ENCODE results near the gene RTP2. TPM values are rescaled to one million over a fixed set of nuclear protein-coding genes. Genes with fewer than 3 reads are reported as not detected.

RTP2 gene
- total RNA-seq, 1 donor from 2014 or later = not detected

DNA sequence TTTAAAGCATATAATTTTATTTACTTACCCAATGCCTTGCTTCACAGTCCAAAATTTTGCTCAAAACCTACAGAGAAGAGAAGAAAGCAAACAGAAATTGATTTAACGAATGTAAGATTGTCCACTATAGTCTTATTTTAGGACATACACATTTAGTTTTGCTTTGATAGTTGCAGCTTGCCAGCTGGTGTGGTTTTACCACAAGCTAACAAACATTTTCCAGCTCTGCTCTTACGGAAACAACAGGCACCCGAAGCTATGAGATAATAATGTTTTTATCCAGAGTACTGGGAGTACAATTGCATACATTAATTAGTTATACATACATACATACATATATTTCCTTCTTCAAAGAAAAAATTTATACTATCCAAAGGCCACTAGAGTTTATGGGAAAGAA, 32.5 kb upstream of the RTP2 start:
- H3K4me1 Mint-ChIP-seq (ENCODE audit: low read depth) = peaks cover 42% of the 10 kb centered on the region
- no peaks in the 10 kb centered on the region for H3K9me3 Mint-ChIP-seq (ENCODE audit: low read depth)
- H3K27ac Mint-ChIP-seq (ENCODE audit: unreplicated experiment) = peak overlapping the region; percentile 15
- H3K4me3 Mint-ChIP-seq (ENCODE audit: unreplicated experiment) = no peak overlapping the region
- DNase-seq (ENCODE audit: low spot score) = no peak
- H3K27me3 Mint-ChIP-seq (ENCODE audit: low read depth) = no peaks in the 10 kb centered on the region
- TF ChIP-seq, protein P1, sequence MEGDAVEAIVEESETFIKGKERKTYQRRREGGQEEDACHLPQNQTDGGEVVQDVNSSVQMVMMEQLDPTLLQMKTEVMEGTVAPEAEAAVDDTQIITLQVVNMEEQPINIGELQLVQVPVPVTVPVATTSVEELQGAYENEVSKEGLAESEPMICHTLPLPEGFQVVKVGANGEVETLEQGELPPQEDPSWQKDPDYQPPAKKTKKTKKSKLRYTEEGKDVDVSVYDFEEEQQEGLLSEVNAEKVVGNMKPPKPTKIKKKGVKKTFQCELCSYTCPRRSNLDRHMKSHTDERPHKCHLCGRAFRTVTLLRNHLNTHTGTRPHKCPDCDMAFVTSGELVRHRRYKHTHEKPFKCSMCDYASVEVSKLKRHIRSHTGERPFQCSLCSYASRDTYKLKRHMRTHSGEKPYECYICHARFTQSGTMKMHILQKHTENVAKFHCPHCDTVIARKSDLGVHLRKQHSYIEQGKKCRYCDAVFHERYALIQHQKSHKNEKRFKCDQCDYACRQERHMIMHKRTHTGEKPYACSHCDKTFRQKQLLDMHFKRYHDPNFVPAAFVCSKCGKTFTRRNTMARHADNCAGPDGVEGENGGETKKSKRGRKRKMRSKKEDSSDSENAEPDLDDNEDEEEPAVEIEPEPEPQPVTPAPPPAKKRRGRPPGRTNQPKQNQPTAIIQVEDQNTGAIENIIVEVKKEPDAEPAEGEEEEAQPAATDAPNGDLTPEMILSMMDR (IDR thresholded peaks at IDR 0.05) = no peak
- peaks cover 28% of the 10 kb centered on the region for H3K36me3 Mint-ChIP-seq (ENCODE audit: low read depth)

DNA sequence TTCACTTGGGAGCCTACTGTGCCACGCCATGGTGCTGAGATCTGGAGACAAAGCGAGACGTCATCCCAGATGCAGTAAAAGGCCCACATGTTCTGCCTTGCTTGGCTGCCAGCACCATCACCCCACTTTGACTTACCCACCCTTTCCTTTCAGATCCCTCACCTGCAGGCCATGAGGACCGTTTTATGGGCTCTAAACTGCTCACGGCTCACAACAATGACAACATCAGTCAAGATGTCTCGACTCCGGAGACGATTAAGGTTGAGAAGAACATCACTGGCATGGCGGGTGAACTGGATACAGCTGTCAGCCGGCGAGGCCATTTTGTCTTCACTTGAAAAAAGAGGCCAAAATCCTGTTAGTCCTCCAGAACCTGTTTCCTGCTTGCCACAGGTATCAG, 31.0 kb upstream of the RTP2 start:
- no peaks in the 10 kb centered on the region for H3K9me3 Mint-ChIP-seq (ENCODE audit: low read depth)
- no peak overlapping the region for H3K4me3 Mint-ChIP-seq (ENCODE audit: unreplicated experiment)
- TF ChIP-seq, protein P1 (IDR thresholded peaks at IDR 0.05) = no peak
- no peaks in the 10 kb centered on the region for H3K27me3 Mint-ChIP-seq (ENCODE audit: low read depth)
- H3K36me3 Mint-ChIP-seq (ENCODE audit: low read depth) = peaks cover 42% of the 10 kb centered on the region
- H3K27ac Mint-ChIP-seq (ENCODE audit: unreplicated experiment) = no peak overlapping the region
- DNase-seq (ENCODE audit: low spot score) = no peak
- peaks cover 32% of the 10 kb centered on the region for H3K4me1 Mint-ChIP-seq (ENCODE audit: low read depth)

DNA sequence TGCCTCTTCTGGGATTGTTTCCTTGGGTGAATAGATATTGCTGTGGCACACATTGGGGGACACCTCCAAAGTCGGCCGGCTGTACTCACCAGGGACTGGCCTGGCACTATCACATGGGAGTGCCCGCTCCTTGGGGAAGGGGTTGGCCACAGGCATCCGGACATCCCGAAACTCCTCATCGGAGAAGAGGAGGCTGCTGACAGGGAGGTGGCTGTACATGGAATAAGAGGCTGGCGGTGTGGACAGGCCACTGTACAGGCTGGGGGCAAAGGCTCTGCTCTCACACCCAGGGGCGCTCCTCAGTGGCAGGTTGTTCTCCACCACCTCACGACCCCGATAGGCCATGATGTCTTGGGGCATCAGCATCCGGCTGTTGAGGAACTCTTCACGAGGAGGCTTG, 27.2 kb upstream of the RTP2 start:
- H3K4me1 Mint-ChIP-seq (ENCODE audit: low read depth) = peaks cover 1% of the 10 kb centered on the region

DNA sequence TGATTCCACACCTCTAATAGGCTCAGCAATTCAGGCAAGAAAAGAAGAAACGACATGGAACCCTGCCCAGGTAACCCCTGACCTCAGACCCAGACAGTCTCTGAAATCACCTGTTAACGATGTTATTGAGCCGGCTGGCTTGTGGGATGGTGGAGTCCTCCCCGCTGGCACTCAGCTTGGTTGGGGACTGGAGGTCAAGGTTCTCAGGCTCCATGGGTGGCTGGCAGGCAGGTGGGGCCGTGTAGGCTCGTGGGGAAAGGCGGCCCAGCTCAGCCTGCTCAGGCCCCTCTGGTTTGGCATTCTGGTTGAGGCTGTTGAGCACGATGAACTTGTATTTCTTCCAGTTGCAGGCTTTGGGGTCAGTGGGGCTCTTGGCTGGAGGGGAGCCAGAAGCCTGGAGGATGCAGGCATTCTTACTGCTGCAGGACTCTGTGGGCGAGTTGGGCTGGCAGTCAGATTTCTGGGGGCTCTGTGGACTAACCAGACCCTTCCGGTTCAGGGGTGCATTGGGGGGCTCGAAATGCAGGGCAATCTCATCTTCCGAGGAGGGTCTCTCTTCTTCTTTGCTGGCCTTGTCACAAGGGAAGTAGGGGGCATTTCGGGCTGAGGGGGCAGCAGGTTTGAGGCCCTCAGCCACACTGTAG, 26.7 kb upstream of the RTP2 start:
- H3K4me1 Mint-ChIP-seq (ENCODE audit: low read depth) = no peaks in the 10 kb centered on the region
- H3K36me3 Mint-ChIP-seq (ENCODE audit: low read depth) = peaks cover 73% of the 10 kb centered on the region
- H3K9me3 Mint-ChIP-seq (ENCODE audit: low read depth) = no peaks in the 10 kb centered on the region
- H3K27me3 Mint-ChIP-seq (ENCODE audit: low read depth) = no peaks in the 10 kb centered on the region
- no peak overlapping the region for H3K4me3 Mint-ChIP-seq (ENCODE audit: unreplicated experiment)
- TF ChIP-seq, protein P1 (IDR thresholded peaks at IDR 0.05) = no peak
- no peak overlapping the region for H3K27ac Mint-ChIP-seq (ENCODE audit: unreplicated experiment)
- no peak for DNase-seq (ENCODE audit: low spot score)

More for the DNA sequence above, 27.2 kb upstream of the RTP2 start:
- DNase-seq (ENCODE audit: low spot score) = no peak
- H3K27ac Mint-ChIP-seq (ENCODE audit: unreplicated experiment) = no peak overlapping the region
- H3K9me3 Mint-ChIP-seq (ENCODE audit: low read depth) = no peaks in the 10 kb centered on the region
- no peaks in the 10 kb centered on the region for H3K27me3 Mint-ChIP-seq (ENCODE audit: low read depth)
- H3K36me3 Mint-ChIP-seq (ENCODE audit: low read depth) = peaks cover 71% of the 10 kb centered on the region
- no peak overlapping the region for H3K4me3 Mint-ChIP-seq (ENCODE audit: unreplicated experiment)
- TF ChIP-seq, protein P1 (IDR thresholded peaks at IDR 0.05) = no peak

DNA sequence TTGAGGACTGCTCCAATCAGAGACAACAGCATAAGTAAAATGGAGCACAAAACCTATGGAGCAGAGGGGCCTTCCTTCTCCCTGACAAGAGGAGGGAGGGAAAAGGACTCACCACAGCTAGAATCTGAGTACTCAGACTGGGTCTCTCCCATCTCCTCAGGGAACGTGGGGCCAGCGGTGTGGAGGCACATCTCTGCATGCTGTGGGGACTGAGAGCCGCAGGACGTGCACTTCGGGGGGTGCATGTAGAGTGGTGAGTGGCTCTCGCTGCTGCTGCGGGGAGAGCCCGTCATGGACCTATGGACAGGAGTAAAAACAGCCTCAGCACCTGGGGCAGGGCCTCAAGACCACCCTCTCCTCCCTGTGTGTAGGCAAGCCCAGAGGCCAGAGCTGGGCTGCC, 25.9 kb upstream of the RTP2 start:
- Mint-ChIP-seq H3K9me3 (ENCODE audit: low read depth) (no peaks in the 10 kb centered on the region), H3K36me3 (ENCODE audit: low read depth) (peaks cover 73% of the 10 kb centered on the region), H3K4me3 (ENCODE audit: unreplicated experiment) (no peak overlapping the region), H3K27me3 (ENCODE audit: low read depth) (no peaks in the 10 kb centered on the region), H3K4me1 (ENCODE audit: low read depth) (no peaks in the 10 kb centered on the region), H3K27ac (ENCODE audit: unreplicated experiment) (no peak overlapping the region)
- TF ChIP-seq, protein P1 (IDR thresholded peaks at IDR 0.05) = no peak
- no peak for DNase-seq (ENCODE audit: low spot score)
